Tibial nerve (tissue), 4 donors: ENCODE measurements around the gene PDE3B. TPM values are rescaled to one million over a fixed set of nuclear protein-coding genes. Genes with fewer than 3 reads are reported as not detected.
A peak's percentile ranks its signal among the peaks of the same experiment; 100 is the strongest.

Source experiments
- DNase-seq, 2 donors: peaks; one replicate each; pipeline ENCODE4 v3.0.0-alpha.2; 2019; ENCODE audit warnings: low spot score in 2 of 2
- H3K27ac ChIP-seq, 4 donors: fragments of 200-600 bp; sonication (generic) in 3 of 4; one replicate each; pipeline ENCODE4 v1.5.1; 2017 to 2019; ENCODE audit warnings: mild to moderate bottlenecking in 1 of 4
- H3K27me3 ChIP-seq, 2 donors: fragments of 200-600 bp; sonication (generic) in 1 of 2; one replicate each; pipeline versions ENCODE4 v1.5.1 to v1.6.0; 2017 to 2019
- H3K36me3 ChIP-seq, 3 donors: fragments of 200-600 bp; sonication (generic); one replicate each; pipeline ENCODE4 v1.5.1; 2018 to 2019
- H3K4me1 ChIP-seq, 4 donors: fragments of 200-600 bp; sonication (generic) in 3 of 4; one replicate each; pipeline ENCODE4 v1.5.1; 2017 to 2019
- H3K4me3 ChIP-seq, 4 donors: fragments of 200-600 bp; sonication (generic) in 3 of 4; one replicate each; pipeline ENCODE4 v1.5.1; 2017 to 2019; ENCODE audit warnings: mild to moderate bottlenecking in 1 of 4, moderate library complexity in 1 of 4
- H3K9me3 ChIP-seq, 4 donors: fragments of 200-600 bp; sonication (generic) in 3 of 4; one replicate each; pipeline ENCODE4 v1.5.1; 2017 to 2019
- EP300 ChIP-seq, 2 donors: sonication (generic); formaldehyde crosslinking; IDR thresholded peaks; one replicate each; pipeline ENCODE4 v1.6.1; 2017; ENCODE audit warnings: antibody characterized with exemption in 2 of 2, mild to moderate bottlenecking in 1 of 2
- POLR2A ChIP-seq, 2 donors: fragments of 450-650 bp; IDR thresholded peaks; one replicate each; pipeline ENCODE4 v1.6.1; 2017; ENCODE audit warnings: antibody characterized with exemption in 2 of 2, mild to moderate bottlenecking in 2 of 2, moderate library complexity in 2 of 2
- WGBS, 2 donors: methylation state at CpG; one replicate each; pipeline ENCODE4 v1.1.5; 2018; 5-methylcytosine and 5-hydroxymethylcytosine counted together
- total RNA-seq, 4 donors: library from RNA; depleted of rRNA; stranded (reverse); fragments of >200 nt; gene quantifications; one replicate each; pipeline ENCODE4 v1.1.0, GENCODE V29; 2016
- TF ChIP-seq, protein P1 (sequence below), 5 experiments: fragments of 200-600 bp in 3 of 5; fragments of 450-650 bp in 2 of 5; sonication (generic) in 3 of 5; IDR thresholded peaks; one replicate each; pipeline ENCODE4 v1.5.1; 2016 to 2019; ENCODE audit warnings: antibody characterized with exemption in 5 of 5, mild to moderate bottlenecking in 3 of 5, moderate library complexity in 2 of 5

PDE3B gene
- total RNA-seq, 4 donors from 2014 or later = 15.3 to 39.9 (median 26.4) TPM

DNA sequence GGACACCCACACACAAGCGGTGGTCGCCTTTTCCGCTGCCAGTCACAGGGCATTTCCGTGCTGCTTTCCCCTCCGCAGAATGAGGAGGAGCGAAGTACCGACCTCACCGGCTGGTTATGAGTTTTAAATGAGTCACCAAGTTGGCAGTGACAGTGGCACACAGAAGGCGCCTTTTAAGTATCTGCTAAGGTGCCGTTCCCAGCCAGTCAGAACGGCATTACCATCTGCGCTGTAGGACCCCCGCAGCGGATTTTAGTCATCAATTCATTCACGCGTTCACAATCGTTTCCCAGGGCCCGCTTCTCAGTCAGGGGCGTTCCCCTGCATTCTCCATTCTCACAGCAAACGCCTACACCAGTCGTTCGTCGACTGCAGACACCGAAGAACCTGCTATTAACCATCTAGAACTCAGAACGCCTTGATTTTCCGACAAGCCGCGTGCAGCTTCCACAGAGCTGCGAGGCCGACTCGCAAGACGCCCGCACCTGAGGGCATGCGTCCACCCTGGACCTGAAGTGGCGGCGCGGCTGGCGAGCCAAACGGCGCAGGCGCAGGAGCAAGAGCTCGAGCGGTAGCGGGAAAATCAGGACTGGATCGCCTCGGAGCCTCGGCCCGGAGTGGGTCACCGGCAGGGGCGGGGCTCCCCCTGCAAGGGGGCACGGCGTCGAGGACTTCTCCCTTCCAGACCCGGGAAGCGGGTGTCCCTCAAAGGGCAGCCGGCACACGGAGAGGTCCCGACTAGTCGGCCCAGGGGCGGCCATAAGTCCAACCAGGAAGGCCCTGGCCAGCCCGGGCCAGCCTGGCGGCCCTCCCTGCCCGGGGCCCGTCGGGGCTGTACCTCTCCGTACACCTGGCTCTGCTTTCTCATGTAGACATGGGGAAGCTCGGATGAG, 247.8 kb downstream of the PDE3B start:
- peaks cover 0 to 19% (median 0%) of the 10 kb centered on the region in 4 donors for H3K4me1 ChIP-seq
- DNase-seq = peak; percentile 65 to 73
- peak overlapping the region; percentile 88 to 90 (median 90) for H3K27ac ChIP-seq
- WGBS, 2 donors = 0 to 1% methylated on average over 27 to 48 of the region's 67 CpGs
- no peaks in the 10 kb centered on the region for H3K27me3 ChIP-seq
- TF ChIP-seq EP300 (IDR thresholded peaks at IDR 0.05) = peak in 1 of 2 donors; percentile 92
- TF ChIP-seq, protein P1, sequence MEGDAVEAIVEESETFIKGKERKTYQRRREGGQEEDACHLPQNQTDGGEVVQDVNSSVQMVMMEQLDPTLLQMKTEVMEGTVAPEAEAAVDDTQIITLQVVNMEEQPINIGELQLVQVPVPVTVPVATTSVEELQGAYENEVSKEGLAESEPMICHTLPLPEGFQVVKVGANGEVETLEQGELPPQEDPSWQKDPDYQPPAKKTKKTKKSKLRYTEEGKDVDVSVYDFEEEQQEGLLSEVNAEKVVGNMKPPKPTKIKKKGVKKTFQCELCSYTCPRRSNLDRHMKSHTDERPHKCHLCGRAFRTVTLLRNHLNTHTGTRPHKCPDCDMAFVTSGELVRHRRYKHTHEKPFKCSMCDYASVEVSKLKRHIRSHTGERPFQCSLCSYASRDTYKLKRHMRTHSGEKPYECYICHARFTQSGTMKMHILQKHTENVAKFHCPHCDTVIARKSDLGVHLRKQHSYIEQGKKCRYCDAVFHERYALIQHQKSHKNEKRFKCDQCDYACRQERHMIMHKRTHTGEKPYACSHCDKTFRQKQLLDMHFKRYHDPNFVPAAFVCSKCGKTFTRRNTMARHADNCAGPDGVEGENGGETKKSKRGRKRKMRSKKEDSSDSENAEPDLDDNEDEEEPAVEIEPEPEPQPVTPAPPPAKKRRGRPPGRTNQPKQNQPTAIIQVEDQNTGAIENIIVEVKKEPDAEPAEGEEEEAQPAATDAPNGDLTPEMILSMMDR (IDR thresholded peaks at IDR 0.05) = peak in 1 of 5 experiments; percentile 33
- TF ChIP-seq POLR2A (IDR thresholded peaks at IDR 0.05) = peak; percentile 41 to 80
- H3K9me3 ChIP-seq = no peaks in the 10 kb centered on the region
- peak overlapping the region; percentile 69 to 86 (median 75) for H3K4me3 ChIP-seq
- no peaks in the 10 kb centered on the region for H3K36me3 ChIP-seq

DNA sequence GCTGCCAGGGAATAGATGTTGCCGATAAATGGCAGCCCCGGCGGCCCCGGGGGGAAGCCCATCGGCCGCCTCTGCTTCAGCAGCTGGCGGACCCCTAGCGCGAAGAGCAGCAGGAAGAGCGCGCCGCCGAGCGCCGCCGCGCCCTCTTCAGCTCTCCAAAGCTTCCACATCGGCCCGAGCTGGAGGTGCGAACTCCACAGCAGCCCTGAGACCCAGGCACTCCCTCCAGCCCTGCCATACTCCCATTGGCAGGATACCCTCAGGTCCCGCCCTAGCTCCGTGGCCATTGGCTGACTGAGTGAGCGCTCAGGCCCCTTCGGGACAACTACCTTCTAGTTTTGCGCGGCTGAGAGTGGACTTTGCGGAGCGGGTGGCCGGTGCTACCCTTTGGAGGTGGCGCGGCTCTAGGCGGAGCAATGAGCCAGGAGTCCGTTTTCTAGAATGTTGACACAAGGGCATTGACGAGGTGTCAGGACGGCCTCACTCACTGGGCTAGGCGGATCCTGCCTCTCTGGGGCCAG, 248.5 kb downstream of the PDE3B start, which contains the start of gene CYP2R1:
Gene CYP2R1 (minus strand): TSS at position 196 of the 521 bp plus-strand sequence. CDS start 26 bp downstream, at position 170.
- H3K4me3 ChIP-seq = peak within 1 kb of the TSS; percentile 69 to 86 (median 75)
- H3K27me3 ChIP-seq = no peaks in the 10 kb centered on the region
- WGBS, 2 donors = 0 to 1% methylated on average over 15 to 35 of the region's 36 CpGs
- peak in 1 of 2 donors; percentile 56 for TF ChIP-seq POLR2A (IDR thresholded peaks at IDR 0.05)
- TF ChIP-seq, protein P1 (IDR thresholded peaks at IDR 0.05) = peak in 1 of 5 experiments; percentile 16
- TF ChIP-seq EP300 (IDR thresholded peaks at IDR 0.05) = peak in 1 of 2 donors; percentile 47
- H3K36me3 ChIP-seq = no peaks in the 10 kb centered on the region
- peaks cover 0 to 19% (median 0%) of the 10 kb centered on the region in 4 donors for H3K4me1 ChIP-seq
- peak within 1 kb of the TSS; percentile 88 to 90 (median 90) for H3K27ac ChIP-seq
- peak; percentile 85 to 92 for DNase-seq
- no peaks in the 10 kb centered on the region for H3K9me3 ChIP-seq

DNA sequence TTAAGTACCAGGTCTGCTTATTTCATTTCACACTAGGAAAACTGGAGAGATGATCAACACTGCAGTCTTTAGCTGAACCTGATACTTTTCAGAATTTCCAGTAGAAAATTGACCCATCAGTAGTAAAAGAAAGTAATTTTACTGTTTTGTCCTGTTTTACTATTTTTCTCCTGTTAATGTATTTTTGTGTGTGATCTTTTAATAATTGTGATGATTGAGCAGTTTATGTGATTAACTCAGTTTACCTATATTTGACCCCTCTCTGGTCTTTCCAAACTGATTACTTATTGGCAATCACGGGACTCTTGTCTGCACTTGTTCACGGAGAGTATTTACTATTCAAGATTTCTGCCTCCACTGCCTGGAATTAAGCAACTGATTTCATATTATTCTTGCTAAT, 249.0 kb downstream of the PDE3B start:
- peaks cover 0 to 19% (median 0%) of the 10 kb centered on the region in 4 donors for H3K4me1 ChIP-seq
- no peaks in the 10 kb centered on the region for H3K9me3 ChIP-seq
- peak overlapping the region; percentile 69 to 86 (median 75) for H3K4me3 ChIP-seq
- no peaks in the 10 kb centered on the region for H3K27me3 ChIP-seq
- H3K36me3 ChIP-seq = no peaks in the 10 kb centered on the region
- TF ChIP-seq POLR2A (IDR thresholded peaks at IDR 0.05) (no peak), EP300 (IDR thresholded peaks at IDR 0.05) (no peak)
- TF ChIP-seq, protein P1 (IDR thresholded peaks at IDR 0.05) = no peak
- WGBS, 2 donors = 87 to 91% methylated on average over 2 of the region's 2 CpGs
- no peak for DNase-seq
- H3K27ac ChIP-seq = peak overlapping the region; percentile 88 to 90 (median 90)

DNA sequence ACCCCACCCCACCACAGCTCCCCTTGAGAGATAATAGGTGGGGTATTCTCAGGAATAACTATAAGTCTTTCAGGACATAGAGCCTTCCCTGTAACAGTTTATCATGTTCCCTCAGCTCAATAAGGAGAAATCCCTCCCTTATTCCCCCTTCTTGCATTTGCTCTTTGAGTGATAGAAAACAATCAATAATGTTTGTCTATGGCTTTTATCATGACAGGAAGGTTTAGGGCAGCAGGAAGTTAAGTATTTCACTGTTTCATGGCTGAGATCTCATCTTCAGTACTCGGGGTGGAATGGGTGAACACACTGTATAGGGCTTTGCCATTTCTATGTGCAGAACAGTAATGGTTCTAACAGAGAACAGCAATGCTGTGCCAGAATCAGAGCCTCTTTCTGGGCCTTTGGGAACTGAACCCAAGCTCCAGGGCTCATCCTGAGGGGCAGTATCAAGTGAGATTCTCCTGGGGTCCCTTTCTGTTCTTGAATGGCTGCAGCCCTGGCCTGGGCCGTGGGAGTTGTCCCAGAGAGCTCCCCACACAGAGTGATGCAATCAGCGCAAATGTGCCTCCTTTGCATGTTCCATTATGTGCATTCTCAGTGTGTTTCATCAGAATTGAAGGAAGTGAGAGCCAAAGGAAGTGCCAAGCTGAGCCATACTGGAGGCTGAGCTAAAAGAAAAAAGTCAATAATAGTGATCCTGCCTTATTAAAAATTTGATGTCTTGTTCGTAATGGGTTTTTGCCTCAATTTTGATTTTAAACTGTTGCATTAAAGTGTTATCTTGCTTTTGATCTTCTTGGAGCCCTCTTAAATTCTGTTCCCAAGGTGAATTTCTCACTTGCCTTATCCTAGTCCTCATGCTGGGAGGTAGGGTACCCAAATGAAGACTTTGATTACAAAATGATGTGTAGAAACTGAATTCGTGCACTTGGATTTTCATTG, 251.3 kb downstream of the PDE3B start:
- Histone ChIP-seq H3K9me3 (no peaks in the 10 kb centered on the region), H3K4me3 (no peak overlapping the region), H3K27me3 (no peaks in the 10 kb centered on the region), H3K36me3 (no peaks in the 10 kb centered on the region), H3K4me1 (peaks cover 0 to 9% (median 0%) of the 10 kb centered on the region in 4 donors), H3K27ac (peak overlapping the region in 1 of 4 donors; percentile 63)
- peak in 1 of 2 donors; percentile 54 for DNase-seq
- TF ChIP-seq, protein P1 (IDR thresholded peaks at IDR 0.05) = no peak
- TF ChIP-seq EP300 (IDR thresholded peaks at IDR 0.05) = peak in 1 of 2 donors; percentile 84
- WGBS, 2 donors = 47 to 52% methylated on average over 5 of the region's 5 CpGs
